Endodermal cell (in vitro differentiated cells): Measurements from ENCODE around the gene EPHA4. TPM values are rescaled to one million over a fixed set of nuclear protein-coding genes. Genes with fewer than 3 reads are reported as not detected.

Source experiments
- DNase-seq: peaks from one replicate; pipeline ENCODE4 v3.0.0-alpha.2; 2017
- H3K27ac ChIP-seq: 2 replicates; pipeline ENCODE4 v1.5.1; 2013; ENCODE audit warnings: mild to moderate bottlenecking, low read depth, low read length, moderate library complexity
- H3K27me3 ChIP-seq: 2 replicates; pipeline ENCODE4 v1.6.1; 2013; ENCODE audit warnings: mild to moderate bottlenecking, low read length, moderate library complexity; ENCODE audit not compliant: insufficient read depth, control insufficient read depth, poor library complexity, severe bottlenecking
- H3K36me3 ChIP-seq: 2 replicates; pipeline ENCODE4 v1.7.0; 2013; ENCODE audit warnings: mild to moderate bottlenecking, low read length, moderate library complexity; ENCODE audit not compliant: control insufficient read depth, insufficient read depth
- H3K4me1 ChIP-seq: one replicate; pipeline ENCODE4 v1.7.0; 2013; ENCODE audit warnings: low read length; ENCODE audit not compliant: control insufficient read depth, insufficient read depth
- H3K4me3 ChIP-seq: 2 replicates; pipeline ENCODE4 v1.5.1; 2013; ENCODE audit warnings: mild to moderate bottlenecking, low read length, moderate library complexity
- H3K9ac ChIP-seq: 2 replicates; pipeline ENCODE4 v1.6.1; 2013; ENCODE audit warnings: mild to moderate bottlenecking, low read length, moderate library complexity; ENCODE audit not compliant: poor library complexity, severe bottlenecking; ENCODE audit errors: extremely low read depth
- H3K9me3 ChIP-seq: 2 replicates; pipeline ENCODE4 v1.6.1; 2013; ENCODE audit warnings: mild to moderate bottlenecking, low read length, moderate library complexity; ENCODE audit not compliant: control insufficient read depth
- H3K27ac Mint-ChIP-seq: 2 replicates; pipeline ENCODE4 v1.8.0; 2020; ENCODE audit warnings: mixed read lengths
- H3K27me3 Mint-ChIP-seq: 2 replicates; pipeline ENCODE4 v1.8.0; 2021; ENCODE audit warnings: mild to moderate bottlenecking, mixed read lengths; ENCODE audit not compliant: insufficient read depth
- H3K36me3 Mint-ChIP-seq: 2 replicates; pipeline ENCODE4 v1.8.0; 2020; ENCODE audit warnings: low read depth, mixed read lengths
- H3K4me1 Mint-ChIP-seq: 2 replicates; pipeline ENCODE4 v1.8.0; 2020; ENCODE audit warnings: mixed read lengths
- H3K4me3 Mint-ChIP-seq: 2 replicates; pipeline ENCODE4 v1.8.0; 2020; ENCODE audit warnings: mild to moderate bottlenecking, moderate library complexity, mixed read lengths
- H3K9me3 Mint-ChIP-seq: 2 replicates; pipeline ENCODE4 v1.8.0; 2020; ENCODE audit warnings: mild to moderate bottlenecking, mixed read lengths
- WGBS, 2 experiments: methylation state at CpG; one replicate each; pipeline versions ENCODE4 v1.1.5 to v1.1.7; 2013; ENCODE audit warnings: missing lambda C conversion rate in 2 of 2, mixed read lengths in 1 of 2; ENCODE audit not compliant: insufficient coverage in 1 of 2, insufficient read length in 1 of 2; 5-methylcytosine and 5-hydroxymethylcytosine counted together
- total RNA-seq, 2 donors: library from RNA; stranded (reverse); fragmentation: NEBNext Ultra II Directional in 1 of 2; extraction: Animal tissue kit (Norgen Biotek cat#: 25700) in 1 of 2; gene quantifications; 2 replicates in 1 of 2; 3 replicates in 1 of 2; pipeline ENCODE4 v1.2.1, GENCODE V29; 2021
- TF ChIP-seq, protein P1 (sequence below): fragments of 200-600 bp; sonication (generic); conservative IDR thresholded peaks from 2 replicates; pipeline ENCODE4 v1.5.0; 2021; ENCODE audit warnings: antibody characterized with exemption, mild to moderate bottlenecking

EPHA4 gene
- total RNA-seq, 2 donors from 2014 or later, result 74.1 to 87.3 TPM

DNA sequence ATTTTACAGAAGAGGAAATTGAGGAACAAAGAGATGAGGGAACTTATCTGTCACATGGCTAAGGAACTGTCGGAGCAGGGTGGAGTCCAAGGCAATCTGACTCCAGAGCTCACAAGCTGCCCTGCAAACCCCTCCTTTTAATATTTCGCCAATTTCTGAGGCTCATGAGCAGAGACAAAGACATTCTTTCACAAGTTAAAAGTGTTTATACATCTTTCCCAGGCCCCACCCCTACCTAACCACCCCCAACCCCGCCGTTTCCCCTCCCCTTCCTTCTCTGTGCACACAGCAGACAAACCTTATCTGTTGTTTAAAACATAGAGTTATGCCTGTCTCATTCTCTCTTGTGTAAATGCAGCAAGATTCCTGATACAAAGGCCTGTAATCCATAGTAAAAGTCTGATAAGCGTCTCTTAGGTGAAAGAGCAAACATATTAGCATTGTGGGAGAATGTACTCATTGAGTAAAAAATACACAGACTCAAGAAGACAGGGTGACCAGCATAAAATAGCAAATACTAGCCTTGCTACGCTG lies 44.3 kb downstream of the EPHA4 start:
- H3K36me3 ChIP-seq, result peaks cover 28% of the 10 kb centered on the region
- peaks cover 17% of the 10 kb centered on the region for H3K36me3 Mint-ChIP-seq
- peaks cover 15% of the 10 kb centered on the region for H3K4me1 ChIP-seq
- no peaks in the 10 kb centered on the region for H3K9me3 Mint-ChIP-seq
- 82 to 86% methylated on average over 3 to 6 of the region's 6 CpGs for WGBS, 2 experiments
- H3K4me1 Mint-ChIP-seq, result peaks cover 49% of the 10 kb centered on the region
- no peak overlapping the region for H3K27ac Mint-ChIP-seq
- no peak for DNase-seq
- no peak overlapping the region for H3K4me3 Mint-ChIP-seq
- no peaks in the 10 kb centered on the region for H3K27me3 ChIP-seq
- TF ChIP-seq, protein P1, sequence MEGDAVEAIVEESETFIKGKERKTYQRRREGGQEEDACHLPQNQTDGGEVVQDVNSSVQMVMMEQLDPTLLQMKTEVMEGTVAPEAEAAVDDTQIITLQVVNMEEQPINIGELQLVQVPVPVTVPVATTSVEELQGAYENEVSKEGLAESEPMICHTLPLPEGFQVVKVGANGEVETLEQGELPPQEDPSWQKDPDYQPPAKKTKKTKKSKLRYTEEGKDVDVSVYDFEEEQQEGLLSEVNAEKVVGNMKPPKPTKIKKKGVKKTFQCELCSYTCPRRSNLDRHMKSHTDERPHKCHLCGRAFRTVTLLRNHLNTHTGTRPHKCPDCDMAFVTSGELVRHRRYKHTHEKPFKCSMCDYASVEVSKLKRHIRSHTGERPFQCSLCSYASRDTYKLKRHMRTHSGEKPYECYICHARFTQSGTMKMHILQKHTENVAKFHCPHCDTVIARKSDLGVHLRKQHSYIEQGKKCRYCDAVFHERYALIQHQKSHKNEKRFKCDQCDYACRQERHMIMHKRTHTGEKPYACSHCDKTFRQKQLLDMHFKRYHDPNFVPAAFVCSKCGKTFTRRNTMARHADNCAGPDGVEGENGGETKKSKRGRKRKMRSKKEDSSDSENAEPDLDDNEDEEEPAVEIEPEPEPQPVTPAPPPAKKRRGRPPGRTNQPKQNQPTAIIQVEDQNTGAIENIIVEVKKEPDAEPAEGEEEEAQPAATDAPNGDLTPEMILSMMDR, result no peak
- H3K27me3 Mint-ChIP-seq, result no peaks in the 10 kb centered on the region
- H3K4me3 ChIP-seq, result no peak overlapping the region
- H3K27ac ChIP-seq, result no peak overlapping the region
- peaks cover 16% of the 10 kb centered on the region for H3K9me3 ChIP-seq
- H3K9ac ChIP-seq, result no peak overlapping the region

DNA sequence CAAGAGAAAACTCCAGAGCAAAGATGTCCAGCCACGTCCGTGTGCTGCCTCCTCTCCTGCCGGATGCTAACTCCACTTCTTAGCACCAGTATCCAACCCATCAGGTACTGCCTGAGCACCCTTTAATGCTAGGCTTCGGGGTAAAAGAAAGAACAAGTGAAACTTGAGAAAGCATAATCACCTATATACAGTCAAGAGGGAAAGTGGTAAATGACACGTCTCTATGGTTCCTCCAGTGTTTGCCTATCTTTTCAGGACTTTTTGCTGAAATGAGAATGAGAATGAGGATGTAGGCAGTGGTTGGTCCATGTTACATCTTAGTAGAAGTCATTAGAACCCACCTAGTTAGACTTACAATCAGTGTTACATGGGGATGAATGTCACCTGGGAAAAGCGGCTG lies 47.9 kb downstream of the EPHA4 start:
- Histone ChIP-seq H3K36me3 (peaks cover 23% of the 10 kb centered on the region), H3K4me3 (no peak overlapping the region), H3K4me1 (peaks cover 3% of the 10 kb centered on the region), H3K27ac (no peak overlapping the region), H3K27me3 (no peaks in the 10 kb centered on the region), H3K9me3 (no peaks in the 10 kb centered on the region), H3K9ac (no peak overlapping the region)
- TF ChIP-seq, protein P1, result no peak
- WGBS, 2 experiments, result 91 to 95% methylated on average over 4 to 6 of the region's 6 CpGs
- peaks cover 16% of the 10 kb centered on the region for H3K36me3 Mint-ChIP-seq
- H3K27me3 Mint-ChIP-seq, result no peaks in the 10 kb centered on the region
- no peaks in the 10 kb centered on the region for H3K9me3 Mint-ChIP-seq
- H3K4me3 Mint-ChIP-seq, result no peak overlapping the region
- H3K4me1 Mint-ChIP-seq, result peaks cover 50% of the 10 kb centered on the region
- no peak for DNase-seq
- H3K27ac Mint-ChIP-seq, result no peak overlapping the region

DNA sequence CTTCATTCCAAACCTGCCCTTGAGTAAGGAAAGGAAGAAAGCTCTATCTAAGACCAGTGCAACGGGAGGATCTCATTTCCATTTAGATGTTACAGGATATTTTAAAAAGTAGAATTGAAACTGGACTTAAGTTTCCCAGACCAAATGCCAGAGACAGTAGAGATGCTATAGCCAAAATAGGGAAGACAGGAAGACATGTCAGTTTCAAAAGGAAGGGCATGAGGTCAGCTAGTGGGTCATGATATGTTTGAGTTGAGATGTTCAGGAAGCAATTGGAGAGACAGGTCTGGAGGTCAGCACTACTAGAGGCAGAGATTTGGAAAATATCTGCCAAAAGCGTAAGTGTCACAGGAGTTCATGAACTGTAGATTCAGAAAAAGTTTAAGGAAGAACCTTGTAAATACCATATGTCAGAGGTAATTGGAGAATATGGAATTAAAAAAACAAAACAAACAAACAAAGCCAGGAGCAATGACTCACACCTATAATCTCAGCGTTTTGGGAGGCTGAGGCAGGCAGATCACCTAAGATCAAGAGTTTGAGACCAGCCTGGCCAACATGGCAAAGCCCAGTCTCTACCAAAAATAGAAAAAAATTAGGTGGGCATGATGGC lies 50.8 kb downstream of the EPHA4 start:
- no peak overlapping the region for H3K27ac ChIP-seq
- no peaks in the 10 kb centered on the region for H3K9me3 ChIP-seq
- Mint-ChIP-seq H3K4me3 (no peak overlapping the region), H3K36me3 (peaks cover 13% of the 10 kb centered on the region), H3K27me3 (no peaks in the 10 kb centered on the region), H3K4me1 (peaks cover 33% of the 10 kb centered on the region), H3K27ac (no peak overlapping the region), H3K9me3 (no peaks in the 10 kb centered on the region)
- H3K4me1 ChIP-seq, result peaks cover 11% of the 10 kb centered on the region
- 94 to 100% methylated on average over 1 to 3 of the region's 3 CpGs for WGBS, 2 experiments
- no peak overlapping the region for H3K4me3 ChIP-seq
- no peaks in the 10 kb centered on the region for H3K27me3 ChIP-seq
- H3K36me3 ChIP-seq, result peaks cover 36% of the 10 kb centered on the region
- TF ChIP-seq, protein P1, result no peak
- DNase-seq, result no peak
- H3K9ac ChIP-seq, result no peak overlapping the region
